Measurements from ENCODE around the gene LMX1B. TPM values are rescaled to one million over a fixed set of nuclear protein-coding genes. Genes with fewer than 3 reads are reported as not detected.

LMX1B gene
- polyA plus RNA-seq, 3 donors = 0.10 to 0.90 (median 0.13) TPM

DNA sequence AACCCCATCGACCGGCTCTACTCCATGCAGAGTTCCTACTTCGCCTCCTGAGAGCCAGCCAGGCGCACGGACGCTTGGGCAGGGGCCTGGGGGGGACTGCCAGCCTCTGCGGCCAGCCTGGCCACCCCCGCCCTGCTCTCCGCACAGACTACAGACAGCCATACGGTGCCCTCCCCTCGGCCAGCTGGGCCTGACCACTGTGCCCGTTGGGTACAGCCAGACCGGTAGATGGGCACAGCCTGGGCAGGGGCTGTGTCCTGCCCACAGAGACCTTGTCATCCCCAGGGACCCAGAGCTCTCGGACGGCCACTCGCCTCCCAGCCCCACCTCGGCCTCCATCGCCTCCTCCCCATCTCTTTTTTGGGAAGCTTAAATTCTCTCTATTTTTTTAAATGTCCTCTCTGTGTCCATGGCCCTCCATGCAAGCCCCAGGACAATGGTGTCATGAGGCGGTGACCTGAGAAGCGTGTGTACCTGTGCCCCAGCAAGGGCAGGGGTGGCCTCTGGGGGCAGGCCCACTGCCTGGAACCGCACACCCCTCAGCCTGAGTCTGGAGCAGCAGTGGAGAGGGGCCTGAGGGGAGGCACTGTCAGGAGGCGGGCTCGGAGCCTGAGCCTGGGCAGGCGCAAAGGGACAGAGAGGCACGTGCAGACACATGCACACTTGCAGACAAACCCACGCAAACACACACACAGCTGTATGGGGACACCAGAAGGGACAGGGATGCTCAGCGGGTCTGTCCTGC lies 82.8 kb downstream of the LMX1B start:
- no peak overlapping the region for H3K27ac ChIP-seq (ENCODE audit: low read depth, low read length)
- 82 to 85% (median 83%) methylated on average over 27 of the region's 27 CpGs for WGBS, 3 donors

DNA sequence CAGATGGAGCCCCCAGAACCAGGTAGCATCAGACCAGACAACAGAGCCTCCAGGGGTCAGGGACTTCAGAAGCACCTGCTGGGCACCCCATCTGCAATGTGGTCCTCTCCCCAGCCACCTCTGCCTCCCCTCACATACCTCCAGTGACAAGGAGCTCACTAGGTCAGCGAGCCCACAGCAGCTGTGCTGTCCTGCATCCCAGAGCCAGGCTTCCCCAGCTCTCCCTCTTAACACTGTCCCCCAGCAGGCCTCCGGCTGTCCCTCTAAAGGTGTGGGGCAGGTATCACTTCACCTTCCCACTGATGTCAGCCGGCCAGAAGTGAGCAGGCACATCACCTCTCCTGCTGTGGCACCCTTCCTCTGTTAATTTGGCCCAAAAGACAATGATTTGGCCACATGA lies 83.6 kb downstream of the LMX1B start:
- 74 to 88% (median 75%) methylated on average over 3 of the region's 3 CpGs for WGBS, 3 donors
- H3K27ac ChIP-seq (ENCODE audit: low read depth, low read length) = no peak overlapping the region

DNA sequence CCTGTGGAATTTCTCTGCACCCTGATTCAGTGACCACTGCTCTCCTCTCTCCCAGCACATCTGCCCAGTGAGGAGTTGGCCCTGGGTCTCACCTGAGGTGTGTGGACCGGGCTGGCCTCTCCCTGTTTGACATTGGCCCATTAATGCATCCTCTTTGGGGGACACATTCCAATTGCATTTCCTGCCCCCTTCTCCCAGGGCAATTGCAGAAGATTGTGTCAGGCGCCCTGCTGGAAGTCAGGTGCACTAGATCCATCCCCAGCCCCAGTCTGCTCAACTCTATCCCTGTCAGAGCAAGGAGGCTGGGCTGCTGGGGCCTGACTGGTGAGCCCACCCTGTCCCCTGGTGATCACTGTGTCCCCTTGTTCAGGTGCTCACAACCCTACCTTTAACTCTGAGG lies 84.5 kb downstream of the LMX1B start:
- 61 to 82% (median 78%) methylated on average over 2 of the region's 2 CpGs for WGBS, 3 donors
- H3K27ac ChIP-seq (ENCODE audit: low read depth, low read length) = no peak overlapping the region

DNA sequence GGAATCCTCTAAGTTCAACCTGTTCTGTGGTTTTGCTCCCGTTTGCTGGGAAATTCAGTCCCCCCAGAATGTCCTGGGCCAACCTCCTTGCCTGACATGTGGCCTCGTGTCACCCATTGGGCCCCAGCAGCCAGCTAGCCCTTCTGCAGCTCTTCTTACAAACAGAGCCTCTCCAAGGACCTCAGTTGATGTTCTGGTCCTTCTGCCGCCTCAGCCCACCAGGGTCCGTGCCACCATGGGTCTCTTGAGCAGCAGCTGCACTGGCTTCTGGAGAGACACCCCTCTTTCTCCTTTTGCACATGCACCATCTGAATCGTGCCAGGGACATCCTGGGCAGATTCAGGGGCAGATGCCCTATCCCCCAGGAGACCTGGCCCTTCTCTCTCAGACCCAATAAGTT lies 85.0 kb downstream of the LMX1B start:
- 60 to 78% (median 74%) methylated on average over 5 of the region's 5 CpGs for WGBS, 3 donors
- no peak overlapping the region for H3K27ac ChIP-seq (ENCODE audit: low read depth, low read length)

DNA sequence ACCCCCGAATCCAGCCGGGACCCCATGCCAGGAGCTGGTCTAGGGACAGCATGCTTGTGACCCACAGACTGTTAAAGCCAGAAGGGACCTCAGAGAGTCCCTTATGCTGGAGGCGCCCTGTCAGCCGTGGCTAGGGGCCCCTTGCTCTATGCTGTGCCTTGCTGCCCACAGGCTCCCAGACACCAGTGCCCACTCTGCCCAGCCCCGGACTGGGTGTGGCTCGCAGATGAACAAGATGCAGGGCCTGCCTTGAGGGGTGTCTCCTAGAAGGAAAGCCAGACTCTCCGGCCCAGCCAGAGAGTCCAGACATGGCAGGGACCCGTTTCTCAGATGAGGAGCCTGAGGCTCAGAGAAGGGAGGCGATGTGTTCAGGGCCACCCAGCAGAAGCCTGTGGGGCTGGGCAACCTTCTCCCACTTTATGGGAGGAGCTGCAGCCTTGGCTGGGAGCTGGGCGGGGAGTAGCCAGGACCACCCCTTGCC lies 85.7 kb downstream of the LMX1B start:
- no peak overlapping the region for H3K27ac ChIP-seq (ENCODE audit: low read depth, low read length)
- 76 to 80% (median 77%) methylated on average over 10 of the region's 10 CpGs for WGBS, 3 donors

DNA sequence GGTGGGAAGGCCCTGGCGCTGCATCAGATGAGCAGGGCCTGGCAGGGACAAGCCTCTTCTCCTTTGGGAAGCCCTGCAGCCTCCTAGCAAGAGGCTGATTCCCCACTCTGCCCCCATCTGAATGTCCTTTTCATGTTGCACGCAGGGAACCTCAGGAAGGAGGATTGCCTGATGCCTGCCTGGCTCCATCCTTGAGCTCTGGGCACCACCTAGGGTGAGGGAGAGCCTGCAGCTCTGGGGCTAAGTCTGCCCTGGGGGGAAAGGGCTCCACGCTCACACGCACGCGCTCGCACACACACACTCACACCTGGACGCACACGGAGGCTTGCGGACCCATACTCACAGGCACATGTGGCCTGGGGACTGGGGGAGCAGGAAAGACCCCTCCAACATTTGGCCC lies 86.6 kb downstream of the LMX1B start:
- no peak overlapping the region for H3K27ac ChIP-seq (ENCODE audit: low read depth, low read length)
- WGBS, 3 donors = 82 to 93% (median 90%) methylated on average over 10 of the region's 10 CpGs

DNA sequence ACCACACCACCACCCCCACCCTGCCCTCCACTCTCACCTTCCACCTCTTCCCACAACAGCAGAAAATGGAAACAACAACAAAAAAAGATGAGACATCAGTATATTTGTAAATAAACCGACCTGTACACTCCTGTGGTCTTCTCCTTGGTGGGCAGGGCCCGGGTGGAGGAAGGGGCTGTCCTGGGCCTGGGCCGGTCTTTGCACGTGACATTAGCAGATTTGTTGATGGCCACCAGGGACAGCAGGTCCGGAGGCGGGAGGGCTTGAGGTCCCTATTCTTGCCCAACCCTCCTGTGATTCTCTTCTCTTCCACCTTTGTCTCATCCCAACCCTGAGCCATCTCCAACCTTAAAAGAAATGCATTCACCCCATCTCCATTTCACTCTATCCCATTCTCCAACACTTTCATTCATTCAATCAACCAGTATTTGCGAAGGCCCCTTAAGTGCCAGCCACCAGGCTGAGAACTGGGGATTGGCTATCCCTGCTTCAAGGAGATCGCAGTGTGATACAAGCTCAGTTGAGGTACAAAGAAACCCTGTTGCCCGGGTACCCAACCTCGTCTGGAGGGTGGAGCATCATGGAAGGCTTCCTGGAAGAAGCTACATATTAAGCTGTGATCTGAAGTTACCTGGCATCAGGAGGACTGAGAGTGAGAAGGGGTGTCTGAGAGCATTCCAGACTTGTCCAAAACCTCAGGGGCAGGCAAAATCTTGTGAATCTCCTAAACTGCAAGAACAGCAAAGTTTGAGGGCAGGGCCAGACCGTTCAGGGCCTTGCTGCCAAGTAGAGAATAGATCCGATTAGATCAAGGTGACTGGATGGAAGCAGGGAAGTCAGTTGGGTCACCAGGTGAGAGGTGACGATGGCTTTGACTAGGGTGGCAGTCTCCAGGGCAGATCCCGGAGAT lies 87.4 kb downstream of the LMX1B start:
- no peak overlapping the region for H3K27ac ChIP-seq (ENCODE audit: low read depth, low read length)
- 56 to 74% (median 67%) methylated on average over 14 of the region's 14 CpGs for WGBS, 3 donors

DNA sequence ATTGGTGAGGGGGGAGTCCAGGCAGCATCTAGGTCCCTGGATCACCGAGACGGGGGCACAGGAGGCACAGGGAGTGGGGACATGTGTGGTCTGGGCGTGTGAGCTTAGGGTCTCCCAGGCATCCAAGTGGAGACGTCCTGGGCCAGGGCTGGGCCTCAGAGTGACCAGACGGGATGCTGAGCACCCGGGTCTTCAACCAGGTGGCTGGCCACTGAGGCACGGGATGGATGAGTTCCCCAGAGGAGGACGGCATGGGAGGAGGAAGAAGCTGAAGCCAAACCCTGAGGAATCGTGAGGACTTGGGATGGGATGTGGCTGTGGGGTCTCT lies 88.0 kb downstream of the LMX1B start:
- WGBS, 3 donors = 77 to 85% (median 84%) methylated on average over 9 of the region's 9 CpGs
- no peak overlapping the region for H3K27ac ChIP-seq (ENCODE audit: low read depth, low read length)

DNA sequence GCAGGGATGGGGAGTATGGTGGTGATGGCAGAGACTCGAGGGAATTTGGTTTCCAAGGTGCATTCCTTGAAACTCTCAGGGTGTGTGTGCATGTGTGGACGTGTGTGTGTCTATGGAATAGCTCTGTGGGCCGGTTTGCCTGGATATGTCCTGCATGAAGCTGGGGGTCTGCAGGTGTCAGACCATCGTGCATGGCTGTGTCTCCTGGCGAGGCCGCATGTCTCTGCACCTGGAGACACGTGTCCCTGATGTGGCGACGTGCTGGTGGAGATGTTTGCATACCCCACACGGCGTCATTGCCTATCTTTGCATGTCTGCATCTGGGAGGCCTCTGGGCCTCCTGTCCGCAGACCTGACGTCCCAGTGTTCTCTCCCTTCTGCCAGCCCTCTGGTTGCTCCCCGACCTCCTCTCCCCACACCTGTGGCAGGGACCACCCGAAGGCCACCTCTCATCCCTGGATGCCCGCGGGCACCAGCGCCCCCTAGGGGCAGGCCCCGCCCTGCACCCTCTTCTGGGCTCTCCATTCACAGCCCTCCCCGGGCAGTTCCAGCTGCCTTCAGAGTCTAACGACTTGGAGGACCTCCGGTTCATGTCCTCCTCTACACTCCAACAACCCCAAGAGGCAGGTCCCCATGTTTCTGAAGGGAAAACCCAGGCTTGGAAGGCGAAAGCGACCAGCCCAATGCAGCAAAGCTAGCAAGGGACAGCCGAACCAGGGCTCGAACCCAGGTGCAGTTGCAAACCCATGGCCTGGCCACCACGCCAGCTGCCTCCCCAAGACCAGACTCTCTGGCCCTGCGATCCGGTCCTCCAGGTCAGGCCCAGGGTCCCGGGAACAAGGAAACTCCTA lies 88.6 kb downstream of the LMX1B start:
- WGBS, 3 donors = 43 to 54% (median 52%) methylated on average over 30 of the region's 30 CpGs
- H3K27ac ChIP-seq (ENCODE audit: low read depth, low read length) = no peak overlapping the region

DNA sequence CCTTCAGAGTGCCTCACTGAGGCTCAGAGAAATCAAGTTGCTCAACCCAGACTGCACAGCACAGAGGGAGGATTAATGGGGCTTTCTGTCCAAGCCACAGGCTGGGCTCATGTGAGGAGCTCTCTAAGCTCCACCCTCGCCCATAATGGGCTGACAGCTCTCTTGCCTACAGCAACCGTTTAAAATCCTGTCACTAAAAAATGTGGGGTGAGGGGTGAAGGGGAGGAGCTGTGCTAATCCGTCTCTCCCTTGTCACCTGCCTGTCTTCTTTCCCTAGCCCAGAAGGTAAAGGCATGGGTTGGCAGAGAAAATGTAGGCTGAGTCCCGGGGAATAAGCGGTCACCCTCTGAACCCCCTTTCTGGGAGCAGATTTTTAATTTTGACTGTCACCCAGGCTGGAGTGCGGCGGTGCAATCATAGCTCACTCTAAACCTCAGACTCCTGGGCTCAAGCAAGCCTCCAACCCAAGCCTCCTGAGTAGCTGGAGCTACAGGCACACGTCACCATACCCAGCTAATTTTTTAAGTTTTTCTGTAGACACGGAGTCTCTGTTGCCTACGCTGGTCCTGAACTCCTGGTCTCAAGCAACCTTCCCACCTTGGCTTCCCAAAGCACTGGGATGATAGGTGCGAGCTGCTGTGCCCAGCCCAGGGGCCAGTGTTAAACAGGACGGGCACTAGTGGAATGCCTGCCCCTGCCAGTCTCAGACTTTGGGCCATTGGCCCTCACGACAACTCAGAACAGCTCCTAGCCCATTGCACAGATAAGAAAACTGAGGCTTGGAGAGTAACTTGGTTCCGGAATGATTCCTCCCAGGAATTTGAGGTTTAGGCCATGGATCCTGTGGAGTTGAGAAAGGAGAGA lies 89.5 kb downstream of the LMX1B start:
- 55 to 69% (median 68%) methylated on average over 14 of the region's 14 CpGs for WGBS, 3 donors
- no peak overlapping the region for H3K27ac ChIP-seq (ENCODE audit: low read depth, low read length)

DNA sequence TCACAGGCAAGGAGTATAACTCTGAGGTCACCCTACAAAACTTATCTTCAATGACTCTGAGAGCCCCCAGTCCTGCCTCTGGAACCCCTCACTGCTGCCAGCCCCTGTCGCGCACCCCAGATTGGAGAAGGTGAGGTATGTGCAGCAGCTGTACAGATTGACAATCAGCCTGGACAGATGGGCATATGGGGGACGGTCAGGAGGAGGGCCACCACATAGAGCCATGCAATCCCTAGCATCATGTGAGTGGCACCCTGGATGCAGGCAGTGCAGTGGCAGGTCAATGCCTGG lies 90.1 kb downstream of the LMX1B start:
- WGBS, 3 donors = 71 to 93% (median 88%) methylated on average over 3 of the region's 3 CpGs
- H3K27ac ChIP-seq (ENCODE audit: low read depth, low read length) = no peak overlapping the region

DNA sequence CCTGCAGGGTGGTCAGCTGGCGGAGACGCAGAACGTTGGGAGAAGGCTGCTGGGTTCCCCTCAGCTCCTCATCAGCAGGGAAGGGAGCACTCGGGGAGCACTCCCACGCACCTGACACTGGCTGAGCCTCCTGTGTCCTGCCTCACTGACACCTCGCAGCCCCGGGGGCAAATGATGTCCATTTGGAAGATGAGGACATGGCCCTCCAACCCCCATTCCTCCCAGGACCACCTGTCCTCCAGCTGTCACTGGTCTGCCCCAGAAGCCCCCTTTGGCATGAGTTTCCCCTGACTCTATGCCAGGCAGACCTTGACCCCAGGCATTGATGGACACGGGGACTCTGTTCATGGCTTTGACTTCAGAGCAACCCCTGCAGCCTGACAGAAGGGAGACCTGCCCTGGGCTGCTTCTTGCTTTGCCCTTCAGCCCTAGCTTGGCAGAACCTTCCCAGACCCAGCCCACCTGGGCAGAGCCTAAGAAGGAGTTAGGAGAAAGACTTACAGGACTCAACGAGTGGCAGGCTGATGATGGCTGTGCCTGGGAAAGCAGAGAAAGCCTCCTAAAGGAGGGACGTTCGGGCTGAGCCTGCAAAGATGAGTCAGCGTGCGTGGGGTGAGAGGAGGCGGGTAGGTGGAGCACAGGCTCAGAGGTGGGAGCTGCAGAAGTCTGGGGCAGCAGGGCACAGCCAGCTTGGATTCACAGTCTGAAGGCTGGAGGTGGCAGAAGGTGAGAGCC lies 90.6 kb downstream of the LMX1B start:
- H3K27ac ChIP-seq (ENCODE audit: low read depth, low read length) = peak overlapping the region; percentile 24
- 35 to 42% (median 35%) methylated on average over 14 of the region's 14 CpGs for WGBS, 3 donors

DNA sequence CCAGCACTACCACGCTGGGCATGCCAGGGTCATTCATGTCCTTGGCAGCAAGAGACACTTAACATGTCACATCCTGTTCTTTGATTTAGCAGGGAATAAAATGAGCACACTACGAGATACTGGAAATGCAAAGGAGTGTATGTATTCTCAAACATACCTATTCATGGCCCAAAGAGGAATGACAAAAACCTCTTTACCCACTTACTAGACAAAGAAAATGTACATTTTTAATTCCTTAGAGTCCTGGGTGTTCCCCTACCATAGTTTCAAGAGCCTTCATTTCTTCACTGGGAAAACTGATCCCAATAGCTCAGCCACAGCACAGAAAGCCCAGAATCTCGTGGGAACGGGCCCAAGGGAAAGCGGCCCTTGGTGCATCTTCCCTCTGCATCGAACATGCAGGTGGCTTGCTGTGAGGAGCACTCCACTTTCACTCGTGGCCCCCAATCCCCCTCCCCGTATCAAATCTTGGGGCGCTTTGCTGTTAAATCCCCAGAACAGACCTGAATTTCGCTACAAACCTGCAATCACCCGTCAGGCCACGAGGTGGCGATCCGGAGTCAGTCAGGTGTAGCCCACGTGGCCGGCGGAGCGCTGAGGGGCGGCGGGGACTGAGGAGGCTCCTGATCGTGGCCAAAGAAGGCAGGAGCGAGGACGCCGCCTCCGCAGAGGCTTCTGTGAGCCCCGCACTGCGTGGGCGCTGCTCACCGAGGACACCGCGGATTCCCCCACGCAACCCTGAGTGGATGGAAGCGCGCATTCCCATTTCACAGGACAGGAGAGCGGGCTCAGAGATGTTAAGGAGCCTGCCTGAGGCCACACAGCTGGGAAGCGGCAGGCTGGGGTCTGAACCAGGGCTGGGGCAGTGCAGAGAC lies 91.4 kb downstream of the LMX1B start:
- WGBS, 3 donors = 6 to 7% (median 6%) methylated on average over 36 of the region's 36 CpGs
- no peak overlapping the region for H3K27ac ChIP-seq (ENCODE audit: low read depth, low read length)

DNA sequence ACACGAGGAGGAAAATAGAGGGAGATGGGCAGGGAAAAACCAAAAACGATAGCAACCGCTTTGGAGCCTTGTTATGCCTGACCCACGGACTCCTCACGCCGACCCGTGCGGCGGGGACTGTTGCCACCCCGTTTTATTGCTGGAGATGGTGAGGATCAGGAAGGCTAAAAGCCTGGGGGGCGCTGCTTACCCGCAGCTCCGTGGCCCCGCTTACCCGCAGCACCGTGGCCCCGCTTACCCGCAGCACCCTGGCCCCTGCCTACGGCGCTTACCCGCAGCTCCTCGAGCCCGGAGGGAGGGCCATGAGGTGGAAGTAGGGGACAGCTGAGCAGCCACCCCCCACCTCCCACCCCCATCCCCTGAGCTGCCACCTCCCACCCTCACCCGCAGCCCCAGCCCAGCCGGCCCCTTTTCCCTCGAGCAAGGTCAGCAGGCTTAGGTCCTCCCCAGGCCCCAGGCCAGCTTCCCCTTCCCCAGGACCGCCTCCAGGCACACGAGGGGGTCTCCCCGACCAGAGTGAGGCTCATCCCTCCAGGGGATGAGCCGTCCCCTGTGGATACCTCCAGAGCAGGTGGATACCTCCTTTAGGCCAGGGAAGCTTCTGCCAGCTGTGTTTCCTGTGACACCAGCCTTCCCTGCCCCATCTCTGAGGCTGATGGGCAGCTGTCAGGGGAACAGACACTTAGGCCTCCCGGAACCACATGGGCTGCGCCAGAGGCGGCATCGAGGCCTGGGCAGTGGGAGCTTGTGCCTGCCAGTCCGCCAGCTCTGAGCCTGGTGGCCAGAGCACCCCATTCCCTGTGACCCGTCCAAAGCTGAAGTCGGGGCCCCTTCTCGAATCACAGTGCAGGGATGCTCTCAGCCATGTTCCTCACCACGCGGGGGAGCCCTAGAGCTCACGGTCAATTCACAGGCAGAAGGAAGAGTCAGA lies 92.3 kb downstream of the LMX1B start:
- no peak overlapping the region for H3K27ac ChIP-seq (ENCODE audit: low read depth, low read length)
- 32 to 40% (median 36%) methylated on average over 34 to 41 of the region's 41 CpGs for WGBS, 3 donors

DNA sequence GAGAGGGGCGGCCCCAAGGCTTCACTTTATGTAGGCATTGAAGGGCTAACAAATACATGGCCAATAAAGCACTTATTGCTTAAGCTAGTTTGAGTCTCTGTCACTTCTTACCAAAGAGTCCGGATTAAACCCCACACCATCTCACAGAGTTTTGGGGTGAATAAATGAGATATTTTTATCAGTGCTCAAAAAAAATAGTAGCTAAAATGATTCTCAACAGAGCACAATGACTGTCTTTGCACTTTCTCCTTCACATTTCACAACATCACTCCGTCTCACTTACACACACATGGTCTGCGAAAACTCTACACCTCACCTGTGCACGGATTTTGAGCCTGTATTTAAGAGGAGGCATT lies 92.9 kb downstream of the LMX1B start:
- WGBS, 3 donors = 51 to 69% (median 62%) methylated on average over 5 of the region's 5 CpGs
- no peak overlapping the region for H3K27ac ChIP-seq (ENCODE audit: low read depth, low read length)

DNA sequence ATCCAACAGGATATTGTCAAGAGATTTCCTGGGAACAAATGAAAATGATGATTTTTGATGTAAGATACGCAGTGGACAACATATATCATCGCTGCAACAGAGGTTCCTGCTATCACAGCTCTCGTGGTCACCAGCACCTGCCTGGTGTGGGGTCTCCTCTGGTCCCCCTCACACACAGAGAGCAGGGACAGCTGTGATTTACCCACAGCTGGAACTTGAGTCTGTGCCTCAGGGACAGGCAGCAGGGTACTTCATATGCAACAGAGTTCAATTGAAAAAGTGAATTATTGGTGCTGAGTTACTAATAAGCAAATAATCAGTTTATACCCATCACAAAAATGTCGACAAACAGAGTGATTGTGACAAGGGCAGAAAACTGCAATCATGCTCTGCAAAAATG lies 93.4 kb downstream of the LMX1B start:
- WGBS, 3 donors = 63 to 81% (median 75%) methylated on average over 4 of the region's 4 CpGs
- H3K27ac ChIP-seq (ENCODE audit: low read depth, low read length) = no peak overlapping the region
